GM12878 (cell line): ENCODE results near the gene ADIPOQ. TPM values are rescaled to one million over a fixed set of nuclear protein-coding genes. Genes with fewer than 3 reads are reported as not detected.

Source experiments
- ATAC-seq: fragments of 200-7000 bp; cut with Tn5 transposase; 3 replicates; pipeline ENCODE4 v1.9.1; 2020; ENCODE audit warnings: mild to moderate bottlenecking, moderate library complexity
- BruUV-seq: library from RNA; stranded (reverse); fragments of 400-500 nt; replicated peaks from 2 replicates; lab custom pipeline; 2021; lab: Mats Ljungman, UMichigan
- CTCF ChIA-PET: fragments of 300-600 bp; sonication (Branson Sonifier 250); formaldehyde crosslinking; extraction: SDS; loops from one replicate; lab custom pipeline; 2021; ENCODE audit warnings: inconsistent platforms; lab: Yijun Ruan, JAX
- POLR2A ChIA-PET: fragments of 350-600 bp; formaldehyde crosslinking; extraction: SDS; loops from one replicate; lab custom pipeline; 2021; ENCODE audit warnings: inconsistent platforms; lab: Charles Lee
- RAD21 ChIA-PET: fragments of 300-600 bp; sonication (Branson Sonifier 250); formaldehyde crosslinking; loops from one replicate; lab custom pipeline; 2023; ENCODE audit warnings: antibody characterized with exemption; ENCODE audit not compliant: unreplicated experiment; lab: Charles Lee
- SMC1A ChIA-PET: fragments of 300-600 bp; sonication (Branson Sonifier 250); formaldehyde crosslinking; loops from one replicate; lab custom pipeline; 2023; ENCODE audit not compliant: unreplicated experiment, uncharacterized antibody; lab: Charles Lee
- DNase-seq: peaks from one replicate; pipeline ENCODE4 v3.0.0-alpha.2; 2011; ENCODE audit warnings: low read depth, low spot score
- FAIRE-seq: peaks from 3 replicates; lab custom pipeline; 2011; peaks lifted over from hg19 to GRCh38; lab: Jason Lieb, UNC
- H2AFZ ChIP-seq: 2 replicates; pipeline ENCODE4 v1.6.0; 2011; ENCODE audit warnings: low read depth, low read length, control low read depth; ENCODE audit not compliant: control insufficient read depth
- H3K27ac ChIP-seq: 2 replicates; pipeline ENCODE4 v1.5.1; 2011; ENCODE audit warnings: control low read depth; ENCODE audit not compliant: control insufficient read depth, insufficient read depth
- H3K27me3 ChIP-seq, 2 experiments: replicated peaks in 1 of 2; 2 replicates each; pipeline versions ENCODE4 v1.6.0 to v1.6.1; 2011; ENCODE audit warnings: low read length in 1 of 2; ENCODE audit not compliant: control insufficient read depth in 2 of 2, insufficient read depth in 2 of 2
- H3K36me3 ChIP-seq, 2 experiments: 2 replicates each; pipeline ENCODE4 v1.5.1; 2011; ENCODE audit warnings: low read length in 1 of 2; ENCODE audit not compliant: control insufficient read depth in 2 of 2, insufficient read depth in 2 of 2
- H3K4me1 ChIP-seq: 2 replicates; pipeline ENCODE4 v1.6.1; 2011; ENCODE audit warnings: mild to moderate bottlenecking, low read length, moderate library complexity, mixed read lengths; ENCODE audit not compliant: control insufficient read depth, insufficient read depth
- H3K4me2 ChIP-seq: 2 replicates; pipeline ENCODE4 v1.6.0; 2011; ENCODE audit warnings: control low read depth; ENCODE audit not compliant: control insufficient read depth, insufficient read depth
- H3K4me3 ChIP-seq: fragments of 200-600 bp; sonication (generic); 2 replicates; pipeline ENCODE4 v1.5.1; 2016
- H3K79me2 ChIP-seq: 2 replicates; pipeline ENCODE4 v1.6.0; 2011; ENCODE audit warnings: low read length; ENCODE audit not compliant: control insufficient read depth, insufficient read depth
- H3K9ac ChIP-seq: 2 replicates; pipeline ENCODE4 v1.8.0; 2011; ENCODE audit warnings: low read length, control low read depth, mixed read lengths; ENCODE audit not compliant: control insufficient read depth, insufficient read depth
- H3K9me3 ChIP-seq: replicated peaks from 3 replicates; pipeline ENCODE4 v1.5.1; 2011; ENCODE audit warnings: mild to moderate bottlenecking, low read length; ENCODE audit not compliant: control insufficient read depth, insufficient read depth
- H4K20me1 ChIP-seq: 2 replicates; pipeline ENCODE4 v1.6.0; 2011; ENCODE audit not compliant: control insufficient read depth, insufficient read depth
- GATAD2B ChIP-seq: fragments of 450-650 bp; conservative IDR thresholded peaks from 2 replicates; pipeline ENCODE4 v1.6.1; 2017; ENCODE audit warnings: low read depth, mild to moderate bottlenecking, moderate library complexity
- HCFC1 ChIP-seq: fragments of 150-350 bp; IDR thresholded peaks from 2 replicates; pipeline ENCODE4 v1.6.1; 2014; ENCODE audit warnings: low read length
- HDGF ChIP-seq: fragments of 450-650 bp; IDR thresholded peaks from 2 replicates; pipeline ENCODE4 v1.6.1; 2016; ENCODE audit warnings: antibody characterized with exemption
- IRF4 ChIP-seq: IDR thresholded peaks from 2 replicates; pipeline ENCODE4 v1.6.1; 2011; ENCODE audit warnings: low read depth, low read length
- NFIC ChIP-seq: IDR thresholded peaks from 2 replicates; pipeline ENCODE4 v1.6.1; 2012; ENCODE audit warnings: low read depth, mild to moderate bottlenecking, inconsistent platforms, low read length, moderate library complexity
- REST ChIP-seq: IDR thresholded peaks from 2 replicates; pipeline ENCODE4 v1.6.1; 2012; ENCODE audit warnings: mild to moderate bottlenecking, low read depth, low read length
- SUZ12 ChIP-seq: fragments of 200-600 bp; sonication (generic); IDR thresholded peaks from one replicate; pipeline ENCODE4 v1.6.1; 2018; ENCODE audit warnings: antibody characterized with exemption, mild to moderate bottlenecking; ENCODE audit not compliant: unreplicated experiment
- ZNF217 ChIP-seq: fragments of 450-650 bp; IDR thresholded peaks from 2 replicates; pipeline ENCODE4 v1.6.1; 2017; ENCODE audit warnings: antibody characterized with exemption, mild to moderate bottlenecking
- WGBS: methylation state at CpG from one replicate; pipeline ENCODE4 v1.1.6; 2016; ENCODE audit warnings: low lambda C conversion rate; ENCODE audit not compliant: insufficient replicate concordance, insufficient coverage; ENCODE audit errors: missing lambda C conversion rate; 5-methylcytosine and 5-hydroxymethylcytosine counted together
- in situ Hi-C: fragments of 300-500 bp; cut with MboI; formaldehyde crosslinking; loops from 9 replicates; pipeline ENCODE4 v1.14.3; 2018; ENCODE audit warnings: mixed read lengths
- intact Hi-C: fragments of 100-400 bp; cut with micrococcal nuclease; formaldehyde crosslinking; loops from one replicate; pipeline ENCODE4 v1.14.2; 2022; ENCODE audit not compliant: unreplicated experiment
- polyA plus RNA-seq, 11 experiments: library from polyadenylated mRNA; depleted of rRNA in 4 of 11; unstranded in 6 of 11; stranded (reverse) in 5 of 11; fragments of >200 nt; fragmentation: Nextera tagmentation in 4 of 11; fragmentation: Illumina TruSeq in 1 of 11; extraction: Ambion mirVana in 4 of 11; extraction: Trizol in 1 of 11; gene quantifications; 1 replicate in 1 of 11; 2 replicates in 10 of 11; pipeline versions ENCODE4 v1.2.1 to v1.2.3, GENCODE V29; 2011 to 2016; ENCODE audit warnings: inconsistent platforms in 2 of 11, missing spikeins in 2 of 11, low read depth in 1 of 11
- total RNA-seq, 4 experiments: library from RNA; depleted of rRNA in 3 of 4; stranded (reverse); fragments of >200 nt in 3 of 4; fragmentation: Illumina TruSeq in 1 of 4; extraction: Trizol in 1 of 4; gene quantifications; 2 replicates each; pipeline versions ENCODE4 v1.2.1 to v1.2.3, GENCODE V29; 2013 to 2021

The ADIPOQ gene
- total and polyA plus RNA-seq, 10 of the 15 experiments (the other 5 are each of a cell fraction or from before 2014, with no cell fraction given), result not detected

GRCh38 chr3:186831798-186832197 is 10.7 kb upstream of the ADIPOQ start:
- H3K79me2 ChIP-seq, result no peaks in the 10 kb centered on the region
- ChIA-PET RAD21 (no interaction called here), POLR2A (no interaction called here), CTCF (no interaction called here), SMC1A (no interaction called here)
- H3K4me2 ChIP-seq, result no peak overlapping the region
- H3K27me3 ChIP-seq, result peaks cover 6 to 16% of the 10 kb centered on the region in 2 experiments
- H3K9ac ChIP-seq, result no peak overlapping the region
- no peaks in the 10 kb centered on the region for H3K9me3 ChIP-seq
- H3K4me3 ChIP-seq, result no peak overlapping the region
- H3K4me1 ChIP-seq, result no peaks in the 10 kb centered on the region
- no peak for ATAC-seq
- TF ChIP-seq HCFC1, result no peak
- peak; percentile 59; the same call in 1 of the 2 replicates for TF ChIP-seq REST
- no peak for FAIRE-seq
- no peaks in the 10 kb centered on the region for H4K20me1 ChIP-seq
- no TSS peak for BruUV-seq
- H3K36me3 ChIP-seq, result no peaks in the 10 kb centered on the region
- intact Hi-C loops, result no loop called here
- in situ Hi-C loops, result no loop called here
- H2AFZ ChIP-seq, result no peak overlapping the region
- 43% methylated on average over 4 of the region's 4 CpGs for WGBS
- no peak overlapping the region for H3K27ac ChIP-seq
- no peak for DNase-seq

GRCh38 chr3:186832276-186832675 is 10.2 kb upstream of the ADIPOQ start:
- Histone ChIP-seq H3K4me2 (no peak overlapping the region), H3K27me3 (peaks cover 6 to 16% of the 10 kb centered on the region in 2 experiments), H3K9ac (no peak overlapping the region), H3K79me2 (no peaks in the 10 kb centered on the region), H2AFZ (no peak overlapping the region), H3K4me1 (no peaks in the 10 kb centered on the region), H3K4me3 (no peak overlapping the region), H4K20me1 (no peaks in the 10 kb centered on the region), H3K36me3 (no peaks in the 10 kb centered on the region), H3K27ac (no peak overlapping the region), H3K9me3 (no peaks in the 10 kb centered on the region)
- TF ChIP-seq SUZ12 (no peak), ZNF217 (no peak), GATAD2B (no peak), IRF4 (no peak), NFIC (no peak), HDGF (no peak)
- ChIA-PET CTCF (no interaction called here), SMC1A (no interaction called here), RAD21 (no interaction called here), POLR2A (no interaction called here)
- DNase-seq, result no peak
- no peak for FAIRE-seq
- 33% methylated on average over 1 of the region's 1 CpG for WGBS
- no peak for ATAC-seq
- BruUV-seq, result no TSS peak
- in situ Hi-C loops, result no loop called here
- intact Hi-C loops, result no loop called here
